Vagina (tissue), 2 donors: ENCODE results near the gene CYTH2. TPM values are rescaled to one million over a fixed set of nuclear protein-coding genes. Genes with fewer than 3 reads are reported as not detected.

ENCODE experiments used
- DNase-seq, 2 donors: peaks; one replicate each; pipeline ENCODE4 v3.0.0-alpha.2; 2017; ENCODE audit errors: extremely low spot score in 2 of 2
- H3K27ac ChIP-seq: fragments of 200-600 bp; sonication (generic); one replicate; pipeline ENCODE4 v1.5.1; 2019
- H3K27me3 ChIP-seq: fragments of 200-600 bp; sonication (generic); one replicate; pipeline ENCODE4 v1.5.1; 2019
- H3K36me3 ChIP-seq, 2 donors: fragments of 200-600 bp; sonication (generic); one replicate each; pipeline ENCODE4 v1.5.1; 2017 to 2019
- H3K4me1 ChIP-seq: fragments of 200-600 bp; sonication (generic); one replicate; pipeline ENCODE4 v1.5.1; 2019
- H3K4me3 ChIP-seq, 2 donors: fragments of 200-600 bp; sonication (generic); 1 replicate in 1 of 2; 2 replicates in 1 of 2; pipeline ENCODE4 v1.5.1; 2016 to 2019
- H3K9me3 ChIP-seq: fragments of 200-600 bp; sonication (generic); one replicate; pipeline ENCODE4 v1.5.1; 2019
- POLR2A ChIP-seq, 2 donors: fragments of 450-650 bp; IDR thresholded peaks; one replicate each; pipeline ENCODE4 v1.6.1; 2017; ENCODE audit warnings: antibody characterized with exemption in 2 of 2, mild to moderate bottlenecking in 2 of 2, moderate library complexity in 2 of 2
- POLR2AphosphoS5 ChIP-seq, 2 donors: sonication (generic); formaldehyde crosslinking; IDR thresholded peaks; one replicate each; pipeline ENCODE4 v1.9.0; 2017; ENCODE audit warnings: antibody characterized with exemption in 2 of 2, mild to moderate bottlenecking in 2 of 2, low read depth in 1 of 2; ENCODE audit not compliant: insufficient read depth in 1 of 2
- intact Hi-C: fragments of 100-400 bp; cut with DNase I; formaldehyde crosslinking; loops from one replicate; pipeline ENCODE4 v1.15.1; 2023
- total RNA-seq: library from RNA; depleted of rRNA; stranded (reverse); fragments of >200 nt; gene quantifications from one replicate; pipeline ENCODE4 v1.2.3, GENCODE V29; 2016
- TF ChIP-seq, protein P1 (sequence below), 3 experiments: fragments of 450-650 bp in 2 of 3; fragments of 200-600 bp in 1 of 3; sonication (generic) in 1 of 3; IDR thresholded peaks; one replicate each; pipeline ENCODE4 v1.5.1; 2017 to 2019; ENCODE audit warnings: antibody characterized with exemption in 3 of 3, mild to moderate bottlenecking in 2 of 3, moderate library complexity in 2 of 3

The CYTH2 gene, protein sequence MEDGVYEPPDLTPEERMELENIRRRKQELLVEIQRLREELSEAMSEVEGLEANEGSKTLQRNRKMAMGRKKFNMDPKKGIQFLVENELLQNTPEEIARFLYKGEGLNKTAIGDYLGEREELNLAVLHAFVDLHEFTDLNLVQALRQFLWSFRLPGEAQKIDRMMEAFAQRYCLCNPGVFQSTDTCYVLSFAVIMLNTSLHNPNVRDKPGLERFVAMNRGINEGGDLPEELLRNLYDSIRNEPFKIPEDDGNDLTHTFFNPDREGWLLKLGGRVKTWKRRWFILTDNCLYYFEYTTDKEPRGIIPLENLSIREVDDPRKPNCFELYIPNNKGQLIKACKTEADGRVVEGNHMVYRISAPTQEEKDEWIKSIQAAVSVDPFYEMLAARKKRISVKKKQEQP
- total RNA-seq: 87.2 TPM

DNA sequence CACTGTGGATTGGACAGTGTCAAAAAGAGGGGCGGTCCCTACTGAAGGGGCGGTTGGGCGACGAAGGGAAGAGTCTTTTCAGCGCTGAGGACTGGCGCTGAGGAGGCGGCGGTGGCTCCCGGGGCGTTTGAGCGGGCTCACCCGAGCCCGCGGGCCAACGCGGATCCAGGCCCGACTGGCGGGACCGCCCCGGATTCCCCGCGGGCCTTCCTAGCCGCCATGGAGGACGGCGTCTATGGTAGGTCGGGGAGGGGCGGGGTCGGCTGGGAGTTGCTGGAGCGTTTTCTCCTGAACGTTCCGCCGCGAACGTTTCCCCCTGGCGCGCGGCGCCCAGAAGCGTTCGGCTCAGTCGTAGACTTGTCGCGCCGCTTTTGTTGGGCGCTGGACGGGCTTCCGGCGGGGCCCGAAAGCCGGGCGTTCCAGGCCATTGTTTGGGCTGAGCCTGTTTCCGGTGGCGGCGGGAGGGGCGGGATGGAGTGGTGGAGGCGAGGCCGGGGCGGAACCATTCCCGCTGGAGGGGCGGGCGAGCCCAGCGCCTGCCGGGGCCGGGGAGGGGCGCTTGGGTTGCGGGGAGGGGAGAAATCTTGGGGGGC lies at the start of gene CYTH2:
Gene CYTH2, plus strand, starts transcription at position 81 of the 593 bp plus-strand sequence. Its CDS starts 139 bp downstream, at position 220.
- no peaks in the 10 kb centered on the region for H3K9me3 ChIP-seq
- H3K27ac ChIP-seq: peak within 1 kb of the TSS; percentile 97
- H3K4me1 ChIP-seq: peaks cover 17% of the 10 kb centered on the region
- H3K4me3 ChIP-seq: peak within 1 kb of the TSS; percentile 89 to 94
- intact Hi-C loops: no loop called here
- peaks cover 0 to 38% of the 10 kb centered on the region in 2 donors for H3K36me3 ChIP-seq
- no peak for DNase-seq
- peak in 1 of 2 donors; percentile 99 for TF ChIP-seq POLR2AphosphoS5 (IDR thresholded peaks at IDR 0.05; ENCODE audit: insufficient read depth in 1 of 2, low read depth in 1 of 2)
- TF ChIP-seq POLR2A (IDR thresholded peaks at IDR 0.05): peak in 1 of 2 donors; percentile 90
- TF ChIP-seq, protein P1, sequence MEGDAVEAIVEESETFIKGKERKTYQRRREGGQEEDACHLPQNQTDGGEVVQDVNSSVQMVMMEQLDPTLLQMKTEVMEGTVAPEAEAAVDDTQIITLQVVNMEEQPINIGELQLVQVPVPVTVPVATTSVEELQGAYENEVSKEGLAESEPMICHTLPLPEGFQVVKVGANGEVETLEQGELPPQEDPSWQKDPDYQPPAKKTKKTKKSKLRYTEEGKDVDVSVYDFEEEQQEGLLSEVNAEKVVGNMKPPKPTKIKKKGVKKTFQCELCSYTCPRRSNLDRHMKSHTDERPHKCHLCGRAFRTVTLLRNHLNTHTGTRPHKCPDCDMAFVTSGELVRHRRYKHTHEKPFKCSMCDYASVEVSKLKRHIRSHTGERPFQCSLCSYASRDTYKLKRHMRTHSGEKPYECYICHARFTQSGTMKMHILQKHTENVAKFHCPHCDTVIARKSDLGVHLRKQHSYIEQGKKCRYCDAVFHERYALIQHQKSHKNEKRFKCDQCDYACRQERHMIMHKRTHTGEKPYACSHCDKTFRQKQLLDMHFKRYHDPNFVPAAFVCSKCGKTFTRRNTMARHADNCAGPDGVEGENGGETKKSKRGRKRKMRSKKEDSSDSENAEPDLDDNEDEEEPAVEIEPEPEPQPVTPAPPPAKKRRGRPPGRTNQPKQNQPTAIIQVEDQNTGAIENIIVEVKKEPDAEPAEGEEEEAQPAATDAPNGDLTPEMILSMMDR (IDR thresholded peaks at IDR 0.05): no peak
- H3K27me3 ChIP-seq: no peaks in the 10 kb centered on the region

DNA sequence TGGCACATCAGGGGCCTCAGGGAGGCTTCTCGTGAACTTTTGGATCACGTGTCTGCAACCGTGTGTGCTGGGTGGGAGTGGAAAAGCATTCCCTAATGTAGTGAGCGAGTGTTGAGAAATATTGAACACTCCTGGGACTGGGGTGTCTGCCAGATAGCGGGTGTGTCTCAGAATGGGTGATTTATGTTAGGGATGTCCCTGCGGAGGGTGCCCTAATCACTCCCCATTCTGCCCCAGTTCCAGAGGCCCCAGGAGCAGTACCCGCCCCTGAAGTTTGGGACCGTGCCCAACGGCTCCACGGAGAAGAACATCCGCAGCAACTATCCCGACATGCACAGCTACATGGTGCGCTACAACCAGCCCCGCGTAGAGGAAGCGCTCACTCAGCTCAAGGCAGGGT lies 47.6 kb upstream of the CYTH2 start:
- H3K4me1 ChIP-seq: no peaks in the 10 kb centered on the region
- TF ChIP-seq POLR2A (IDR thresholded peaks at IDR 0.05) (no peak), POLR2AphosphoS5 (IDR thresholded peaks at IDR 0.05; ENCODE audit: insufficient read depth in 1 of 2, low read depth in 1 of 2) (peak in 1 of 2 donors; percentile 16)
- TF ChIP-seq, protein P1 (IDR thresholded peaks at IDR 0.05): no peak
- intact Hi-C loops: no loop called here
- H3K4me3 ChIP-seq: no peak overlapping the region
- no peaks in the 10 kb centered on the region for H3K27me3 ChIP-seq
- no peaks in the 10 kb centered on the region for H3K9me3 ChIP-seq
- no peak for DNase-seq
- H3K36me3 ChIP-seq: no peaks in the 10 kb centered on the region
- no peak overlapping the region for H3K27ac ChIP-seq

DNA sequence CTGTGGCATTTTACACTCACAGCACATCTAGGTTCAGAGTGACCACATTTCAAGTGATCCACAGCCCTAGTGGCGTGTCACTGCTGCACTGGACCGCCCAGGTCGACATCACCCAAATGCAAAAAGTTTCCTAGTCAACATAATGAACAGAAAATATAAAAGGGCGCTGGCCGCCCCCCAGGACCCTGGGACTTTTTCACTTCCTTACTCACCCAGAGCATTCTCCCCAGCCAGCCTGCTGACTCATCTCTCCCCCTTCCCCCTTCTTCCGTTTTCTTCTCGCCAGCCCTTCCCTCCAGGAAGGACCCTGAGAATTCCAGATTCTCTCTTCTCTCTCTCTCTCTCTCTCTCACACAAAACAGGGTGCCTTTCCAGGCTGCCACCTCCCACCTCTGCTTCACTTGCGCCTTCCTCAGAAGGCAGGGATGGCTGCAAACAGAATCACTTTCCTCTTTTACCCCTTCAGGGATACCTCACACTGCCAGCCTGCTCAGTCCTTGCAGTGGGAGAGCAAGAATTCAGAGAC lies 44.4 kb upstream of the CYTH2 start:
- no peaks in the 10 kb centered on the region for H3K9me3 ChIP-seq
- H3K27ac ChIP-seq: no peak overlapping the region
- H3K4me3 ChIP-seq: no peak overlapping the region
- TF ChIP-seq, protein P1 (IDR thresholded peaks at IDR 0.05): no peak
- no peak for TF ChIP-seq POLR2A (IDR thresholded peaks at IDR 0.05)
- no peak for TF ChIP-seq POLR2AphosphoS5 (IDR thresholded peaks at IDR 0.05; ENCODE audit: insufficient read depth in 1 of 2, low read depth in 1 of 2)
- H3K4me1 ChIP-seq: no peaks in the 10 kb centered on the region
- no peaks in the 10 kb centered on the region for H3K36me3 ChIP-seq
- intact Hi-C loops: no loop called here
- no peak for DNase-seq
- H3K27me3 ChIP-seq: no peaks in the 10 kb centered on the region

DNA sequence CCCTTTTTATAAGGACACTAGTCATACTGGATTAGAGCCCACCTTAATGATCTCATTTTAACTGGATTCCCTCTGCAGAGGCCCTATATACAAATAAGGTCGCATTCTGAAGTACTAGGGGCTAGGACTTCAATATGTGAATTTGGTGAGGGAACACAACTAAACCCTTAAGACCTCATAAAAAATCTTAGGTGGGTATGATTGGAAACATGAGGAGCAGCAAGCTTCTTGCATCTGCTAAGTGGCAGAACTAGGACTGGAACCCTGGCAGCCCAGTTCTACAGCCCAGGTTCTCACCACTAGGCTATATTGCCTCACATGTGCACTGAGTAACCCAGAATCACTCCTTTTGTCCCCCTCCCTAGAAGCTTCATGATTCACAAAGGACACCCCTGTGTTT lies 40.5 kb upstream of the CYTH2 start:
- H3K27me3 ChIP-seq: no peaks in the 10 kb centered on the region
- intact Hi-C loops: no loop called here
- H3K36me3 ChIP-seq: no peaks in the 10 kb centered on the region
- TF ChIP-seq POLR2AphosphoS5 (IDR thresholded peaks at IDR 0.05; ENCODE audit: insufficient read depth in 1 of 2, low read depth in 1 of 2) (no peak), POLR2A (IDR thresholded peaks at IDR 0.05) (no peak)
- TF ChIP-seq, protein P1 (IDR thresholded peaks at IDR 0.05): no peak
- no peak for DNase-seq
- no peaks in the 10 kb centered on the region for H3K4me1 ChIP-seq
- H3K9me3 ChIP-seq: no peaks in the 10 kb centered on the region
- H3K4me3 ChIP-seq: no peak overlapping the region
- H3K27ac ChIP-seq: no peak overlapping the region
